GM12878 (cell line): ENCODE measurements around the gene AMZ2. TPM values are rescaled to one million over a fixed set of nuclear protein-coding genes. Genes with fewer than 3 reads are reported as not detected.

Experiments
- BCL11A ChIP-seq: IDR thresholded peaks from 2 replicates; pipeline ENCODE4 v1.6.1; 2011; ENCODE audit warnings: low read depth, low read length
- JUND ChIP-seq: IDR thresholded peaks from 2 replicates; pipeline ENCODE4 v1.6.1; 2012; ENCODE audit warnings: low read depth, mild to moderate bottlenecking, low read length, improper control_type of control experiment, moderate library complexity
- MXI1 ChIP-seq: fragments of 150-350 bp; IDR thresholded peaks from 2 replicates; pipeline ENCODE4 v1.6.1; 2011; ENCODE audit warnings: low read depth, mild to moderate bottlenecking, inconsistent platforms, low read length, improper control_type of control experiment
- SREBF1 ChIP-seq: IDR thresholded peaks from 2 replicates; pipeline ENCODE4 v1.6.1; 2012; ENCODE audit warnings: mild to moderate bottlenecking, low read length
- SUPT20H ChIP-seq: IDR thresholded peaks from 2 replicates; pipeline ENCODE4 v1.6.1; 2011; ENCODE audit warnings: low read depth, mild to moderate bottlenecking, low read length, moderate library complexity, borderline replicate concordance; ENCODE audit not compliant: control insufficient read depth
- ZNF622 ChIP-seq: fragments of 450-650 bp; IDR thresholded peaks from 2 replicates; pipeline ENCODE4 v1.6.1; 2017; ENCODE audit warnings: mild to moderate bottlenecking, inconsistent platforms
- polyA plus RNA-seq, 11 experiments: library from polyadenylated mRNA; depleted of rRNA in 4 of 11; unstranded in 6 of 11; stranded (reverse) in 5 of 11; fragments of >200 nt; fragmentation: Nextera tagmentation in 4 of 11; fragmentation: Illumina TruSeq in 1 of 11; extraction: Ambion mirVana in 4 of 11; extraction: Trizol in 1 of 11; gene quantifications; 1 replicate in 1 of 11; 2 replicates in 10 of 11; pipeline versions ENCODE4 v1.2.1 to v1.2.3, GENCODE V29; 2011 to 2016; ENCODE audit warnings: inconsistent platforms in 2 of 11, missing spikeins in 2 of 11, low read depth in 1 of 11
- total RNA-seq, 4 experiments: library from RNA; depleted of rRNA in 3 of 4; stranded (reverse); fragments of >200 nt in 3 of 4; fragmentation: Illumina TruSeq in 1 of 4; extraction: Trizol in 1 of 4; gene quantifications; 2 replicates each; pipeline versions ENCODE4 v1.2.1 to v1.2.3, GENCODE V29; 2013 to 2021
- TF ChIP-seq, protein P1 (sequence below): fragments of 150-350 bp; IDR thresholded peaks from 2 replicates; pipeline ENCODE4 v1.6.1; 2016; ENCODE audit warnings: low read depth, low read length
- TF ChIP-seq, protein P2 (sequence below): IDR thresholded peaks from 2 replicates; pipeline ENCODE4 v1.6.1; 2011; ENCODE audit warnings: borderline replicate concordance, low read depth, mild to moderate bottlenecking, moderate library complexity, low read length; ENCODE audit not compliant: insufficient read depth, poor library complexity, severe bottlenecking

The AMZ2 gene
- total and polyA plus RNA-seq, 10 of the 15 experiments (the other 5 are each of a cell fraction or from before 2014, with no cell fraction given), result 79.1 to 189 (median 126) TPM

DNA sequence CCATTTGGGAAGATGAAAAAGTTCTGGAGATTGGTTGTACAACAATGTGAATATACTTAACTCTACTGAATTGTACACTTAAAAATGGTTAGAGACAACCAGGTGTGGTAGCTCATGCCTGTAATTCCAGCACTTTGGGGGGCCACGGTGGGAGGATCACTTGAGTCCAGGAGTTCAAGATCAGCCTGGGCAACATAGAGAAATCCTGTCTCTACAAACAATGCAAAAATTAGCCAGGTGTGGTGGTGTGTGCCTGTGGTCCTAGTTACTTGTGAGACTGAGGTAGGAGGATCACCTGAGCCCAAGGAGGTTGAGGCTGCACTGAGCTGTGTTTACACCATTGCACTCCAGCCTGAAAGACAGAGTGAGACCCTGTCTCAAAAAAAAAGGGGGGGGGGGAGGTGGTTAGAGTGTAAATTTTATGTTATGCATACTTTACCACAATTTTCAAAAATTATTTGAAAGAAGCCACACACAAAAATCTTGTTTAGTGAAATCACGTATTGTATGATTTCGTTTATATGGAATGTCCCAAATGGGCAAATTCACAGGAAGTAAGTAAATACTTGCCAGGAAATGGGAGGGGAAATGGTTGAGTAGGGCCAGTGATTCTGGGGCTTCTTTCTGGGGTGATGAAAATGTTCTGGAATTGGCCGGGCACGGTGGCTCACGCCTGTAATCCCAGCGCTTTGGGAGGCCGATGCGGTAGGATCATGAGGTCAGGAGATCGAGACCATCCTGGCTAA is 37.1 kb upstream of the AMZ2 start (continued):
- TF ChIP-seq, protein P1, sequence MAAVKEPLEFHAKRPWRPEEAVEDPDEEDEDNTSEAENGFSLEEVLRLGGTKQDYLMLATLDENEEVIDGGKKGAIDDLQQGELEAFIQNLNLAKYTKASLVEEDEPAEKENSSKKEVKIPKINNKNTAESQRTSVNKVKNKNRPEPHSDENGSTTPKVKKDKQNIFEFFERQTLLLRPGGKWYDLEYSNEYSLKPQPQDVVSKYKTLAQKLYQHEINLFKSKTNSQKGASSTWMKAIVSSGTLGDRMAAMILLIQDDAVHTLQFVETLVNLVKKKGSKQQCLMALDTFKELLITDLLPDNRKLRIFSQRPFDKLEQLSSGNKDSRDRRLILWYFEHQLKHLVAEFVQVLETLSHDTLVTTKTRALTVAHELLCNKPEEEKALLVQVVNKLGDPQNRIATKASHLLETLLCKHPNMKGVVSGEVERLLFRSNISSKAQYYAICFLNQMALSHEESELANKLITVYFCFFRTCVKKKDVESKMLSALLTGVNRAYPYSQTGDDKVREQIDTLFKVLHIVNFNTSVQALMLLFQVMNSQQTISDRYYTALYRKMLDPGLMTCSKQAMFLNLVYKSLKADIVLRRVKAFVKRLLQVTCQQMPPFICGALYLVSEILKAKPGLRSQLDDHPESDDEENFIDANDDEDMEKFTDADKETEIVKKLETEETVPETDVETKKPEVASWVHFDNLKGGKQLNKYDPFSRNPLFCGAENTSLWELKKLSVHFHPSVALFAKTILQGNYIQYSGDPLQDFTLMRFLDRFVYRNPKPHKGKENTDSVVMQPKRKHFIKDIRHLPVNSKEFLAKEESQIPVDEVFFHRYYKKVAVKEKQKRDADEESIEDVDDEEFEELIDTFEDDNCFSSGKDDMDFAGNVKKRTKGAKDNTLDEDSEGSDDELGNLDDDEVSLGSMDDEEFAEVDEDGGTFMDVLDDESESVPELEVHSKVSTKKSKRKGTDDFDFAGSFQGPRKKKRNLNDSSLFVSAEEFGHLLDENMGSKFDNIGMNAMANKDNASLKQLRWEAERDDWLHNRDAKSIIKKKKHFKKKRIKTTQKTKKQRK, result no peak
- no peak for TF ChIP-seq JUND
- TF ChIP-seq SREBF1, result no peak
- TF ChIP-seq, protein P2, sequence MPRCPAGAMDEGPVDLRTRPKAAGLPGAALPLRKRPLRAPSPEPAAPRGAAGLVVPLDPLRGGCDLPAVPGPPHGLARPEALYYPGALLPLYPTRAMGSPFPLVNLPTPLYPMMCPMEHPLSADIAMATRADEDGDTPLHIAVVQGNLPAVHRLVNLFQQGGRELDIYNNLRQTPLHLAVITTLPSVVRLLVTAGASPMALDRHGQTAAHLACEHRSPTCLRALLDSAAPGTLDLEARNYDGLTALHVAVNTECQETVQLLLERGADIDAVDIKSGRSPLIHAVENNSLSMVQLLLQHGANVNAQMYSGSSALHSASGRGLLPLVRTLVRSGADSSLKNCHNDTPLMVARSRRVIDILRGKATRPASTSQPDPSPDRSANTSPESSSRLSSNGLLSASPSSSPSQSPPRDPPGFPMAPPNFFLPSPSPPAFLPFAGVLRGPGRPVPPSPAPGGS, result no peak
- no peak for TF ChIP-seq MXI1
- no peak for TF ChIP-seq SUPT20H
- no peak for TF ChIP-seq ZNF622
- no peak for TF ChIP-seq BCL11A
